Endothelial cell of umbilical vein (primary cell): ENCODE results near the gene SGTB. TPM values are rescaled to one million over a fixed set of nuclear protein-coding genes. Genes with fewer than 3 reads are reported as not detected.

ENCODE experiments used
- BruUV-seq: library from RNA; stranded (reverse); fragments of 400-500 nt; replicated peaks from 2 replicates; lab custom pipeline; 2021; lab: Mats Ljungman, UMichigan
- CTCF ChIA-PET: fragments of 300-600, 350-600 bp; sonication (Branson Sonifier 250); formaldehyde crosslinking; loops from one replicate; lab custom pipeline; 2021; ENCODE audit warnings: antibody characterized with exemption, inconsistent platforms; lab: Charles Lee
- POLR2A ChIA-PET: fragments of 300-600, 350-600 bp; sonication (Branson Sonifier 250); formaldehyde crosslinking; loops from one replicate; lab custom pipeline; 2021; ENCODE audit warnings: antibody characterized with exemption, inconsistent platforms; lab: Charles Lee
- DNase-seq: peaks from one replicate; pipeline ENCODE4 v3.0.0-alpha.2; 2011; ENCODE audit warnings: low read depth, low spot score
- FAIRE-seq: peaks from 2 replicates; lab custom pipeline; 2011; peaks lifted over from hg19 to GRCh38; lab: Jason Lieb, UNC
- H2AFZ ChIP-seq: 2 replicates; pipeline ENCODE4 v1.6.0; 2012; ENCODE audit warnings: low read depth, low read length, control low read depth, inconsistent platforms
- H3K27ac ChIP-seq: 2 replicates; pipeline ENCODE4 v1.5.1; 2011; ENCODE audit warnings: low read depth, mild to moderate bottlenecking, control low read depth, low read length, moderate library complexity; ENCODE audit not compliant: insufficient read depth
- H3K27me3 ChIP-seq, 2 experiments: 2 replicates each; pipeline versions ENCODE4 v1.6.0 to v1.6.1; 2011; ENCODE audit warnings: low read length in 2 of 2, mixed read lengths in 1 of 2; ENCODE audit not compliant: control insufficient read depth in 2 of 2, insufficient read depth in 2 of 2
- H3K36me3 ChIP-seq, 2 experiments: 2 replicates in 1 of 2; 3 replicates in 1 of 2; pipeline ENCODE4 v1.5.1; 2011; ENCODE audit warnings: low read length in 2 of 2, mild to moderate bottlenecking in 1 of 2, moderate library complexity in 1 of 2; ENCODE audit not compliant: control insufficient read depth in 2 of 2, insufficient read depth in 2 of 2; ENCODE audit errors: extremely low read depth in 1 of 2
- H3K4me1 ChIP-seq: 3 replicates; pipeline ENCODE4 v1.5.1; 2011; ENCODE audit warnings: mild to moderate bottlenecking, low read length; ENCODE audit not compliant: control insufficient read depth, insufficient read depth; ENCODE audit errors: extremely low read depth
- H3K4me2 ChIP-seq: 2 replicates; pipeline ENCODE4 v1.6.1; 2011; ENCODE audit warnings: low read length, control low read depth, mixed read lengths; ENCODE audit not compliant: insufficient read depth
- H3K4me3 ChIP-seq, 3 experiments: fragments of 200-600 bp in 1 of 3; sonication (generic), shearing (Covaris generic) in 1 of 3; replicated peaks in 1 of 3; 2 replicates each; pipeline ENCODE4 v1.5.1; 2011 to 2016; ENCODE audit warnings: control low read depth in 3 of 3, low read length in 3 of 3, mild to moderate bottlenecking in 2 of 3, inconsistent platforms in 1 of 3, low read depth in 1 of 3, moderate library complexity in 1 of 3; ENCODE audit not compliant: insufficient read depth in 1 of 3
- H3K79me2 ChIP-seq: 2 replicates; pipeline ENCODE4 v1.6.0; 2012; ENCODE audit warnings: low read length, inconsistent platforms; ENCODE audit not compliant: control insufficient read depth, insufficient read depth
- H3K9ac ChIP-seq: replicated peaks from 2 replicates; pipeline ENCODE3; 2011; ENCODE audit warnings: low read length, control low read depth; ENCODE audit not compliant: insufficient read depth; ENCODE audit errors: extremely low read depth
- H3K9me1 ChIP-seq: replicated peaks from 3 replicates; pipeline ENCODE4 v1.6.0; 2011; ENCODE audit warnings: mild to moderate bottlenecking, low read length; ENCODE audit not compliant: control insufficient read depth, insufficient read depth; ENCODE audit errors: extremely low read depth
- H3K9me3 ChIP-seq: replicated peaks from 2 replicates; pipeline ENCODE4 v1.5.1; 2012; ENCODE audit warnings: low read length, inconsistent platforms; ENCODE audit not compliant: control insufficient read depth, insufficient read depth
- H4K20me1 ChIP-seq: replicated peaks from 2 replicates; pipeline ENCODE3; 2011; ENCODE audit warnings: mild to moderate bottlenecking, low read length; ENCODE audit not compliant: control insufficient read depth, insufficient read depth; ENCODE audit errors: extremely low read depth
- EZH2 ChIP-seq: IDR thresholded peaks from 2 replicates; pipeline ENCODE4 v1.6.1; 2012; ENCODE audit warnings: borderline replicate concordance, low read depth, mild to moderate bottlenecking, moderate library complexity, low read length, inconsistent platforms; ENCODE audit not compliant: severe bottlenecking
- FOS ChIP-seq: IDR thresholded peaks from 2 replicates; pipeline ENCODE4 v1.6.1; 2011; ENCODE audit warnings: mild to moderate bottlenecking, low read length, moderate library complexity, borderline replicate concordance; ENCODE audit not compliant: insufficient read depth
- POLR2A ChIP-seq: IDR thresholded peaks from 2 replicates; pipeline ENCODE4 v1.6.1; 2012; ENCODE audit warnings: low read depth, mild to moderate bottlenecking, control low read depth, low read length
- POLR2AphosphoS5 ChIP-seq: IDR thresholded peaks from 2 replicates; pipeline ENCODE4 v1.6.1; 2012; ENCODE audit warnings: low read depth, mild to moderate bottlenecking, control low read depth, low read length, moderate library complexity; ENCODE audit not compliant: insufficient read depth
- dilution Hi-C: fragments of 300-500 bp; cut with MboI; formaldehyde crosslinking; loops from one replicate; pipeline ENCODE4 v1.15.0; 2019; ENCODE audit warnings: low sequenced_read_pairs; ENCODE audit not compliant: extremely low pct_ligation_motif_present
- intact Hi-C: fragments of 100-400 bp; cut with micrococcal nuclease; formaldehyde crosslinking; loops from one replicate; pipeline ENCODE4 v1.10.0; 2022
- polyA plus RNA-seq, 4 experiments: library from polyadenylated mRNA; depleted of rRNA in 3 of 4; stranded (reverse) in 3 of 4; unstranded in 1 of 4; fragments of >200 nt; gene quantifications; 2 replicates each; pipeline versions ENCODE4 v1.2.1 to v1.2.3, GENCODE V29; 2011 to 2012; ENCODE audit warnings: missing spikeins in 1 of 4
- total RNA-seq: library from RNA; stranded (reverse); gene quantifications from 2 replicates; pipeline ENCODE4 v1.2.3, GENCODE V29; 2021
- TF ChIP-seq, protein P1 (sequence below): IDR thresholded peaks from 2 replicates; pipeline ENCODE4 v1.6.1; 2011; ENCODE audit not compliant: insufficient read depth, insufficient read length
- TF ChIP-seq, protein P2 (sequence below), 2 donors: IDR thresholded peaks; 1 replicate in 1 of 2; 2 replicates in 1 of 2; pipeline ENCODE4 v1.5.1; 2011; ENCODE audit warnings: low read length in 2 of 2, mild to moderate bottlenecking in 2 of 2, moderate library complexity in 2 of 2, control low read depth in 1 of 2, inconsistent platforms in 1 of 2, low read depth in 1 of 2; ENCODE audit not compliant: insufficient read depth in 1 of 2; ENCODE audit errors: extremely low read depth in 1 of 2

The SGTB gene
- total and polyA plus RNA-seq, 2 donors (not counting 3 experiments of a cell fraction or from before 2014, with no cell fraction given): 3.1 to 14.1 TPM

DNA sequence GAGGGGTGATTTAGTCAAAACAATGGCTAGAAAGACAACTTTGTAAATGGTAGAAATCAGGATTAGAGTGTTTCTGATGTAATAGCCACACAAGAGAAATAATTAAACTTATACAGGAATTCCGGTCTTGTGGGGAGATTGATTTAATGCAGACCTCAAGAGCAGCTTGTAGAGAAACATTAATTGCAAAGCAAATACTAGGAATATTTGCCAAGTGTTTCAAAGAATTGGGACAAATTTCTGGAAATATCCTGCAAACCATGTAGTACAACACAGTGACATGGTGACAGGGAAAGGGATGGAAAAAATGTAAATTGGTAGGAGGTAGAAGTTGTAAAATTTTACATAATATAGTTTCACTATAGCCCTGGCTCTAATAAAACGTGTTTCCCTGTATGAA is 29.0 kb upstream of the SGTB start:
- Histone ChIP-seq H3K9me1 (no peaks in the 10 kb centered on the region), H3K4me2 (no peak overlapping the region), H3K4me1 (no peaks in the 10 kb centered on the region), H3K36me3 (no peaks in the 10 kb centered on the region), H2AFZ (no peak overlapping the region), H3K9ac (no peak overlapping the region), H3K9me3 (no peaks in the 10 kb centered on the region), H3K27me3 (no peaks in the 10 kb centered on the region), H3K27ac (no peak overlapping the region), H4K20me1 (no peaks in the 10 kb centered on the region), H3K79me2 (peaks cover 18% of the 10 kb centered on the region), H3K4me3 (no peak overlapping the region)
- ChIA-PET POLR2A (no interaction called here), CTCF (no interaction called here)
- FAIRE-seq (no peak), DNase-seq (no peak)
- dilution Hi-C loops: no loop called here
- BruUV-seq: no TSS peak
- TF ChIP-seq FOS: no peak
- TF ChIP-seq, protein P1, sequence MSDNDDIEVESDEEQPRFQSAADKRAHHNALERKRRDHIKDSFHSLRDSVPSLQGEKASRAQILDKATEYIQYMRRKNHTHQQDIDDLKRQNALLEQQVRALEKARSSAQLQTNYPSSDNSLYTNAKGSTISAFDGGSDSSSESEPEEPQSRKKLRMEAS: no peak
- no peak for TF ChIP-seq POLR2AphosphoS5
- TF ChIP-seq EZH2: no peak
- TF ChIP-seq, protein P2, sequence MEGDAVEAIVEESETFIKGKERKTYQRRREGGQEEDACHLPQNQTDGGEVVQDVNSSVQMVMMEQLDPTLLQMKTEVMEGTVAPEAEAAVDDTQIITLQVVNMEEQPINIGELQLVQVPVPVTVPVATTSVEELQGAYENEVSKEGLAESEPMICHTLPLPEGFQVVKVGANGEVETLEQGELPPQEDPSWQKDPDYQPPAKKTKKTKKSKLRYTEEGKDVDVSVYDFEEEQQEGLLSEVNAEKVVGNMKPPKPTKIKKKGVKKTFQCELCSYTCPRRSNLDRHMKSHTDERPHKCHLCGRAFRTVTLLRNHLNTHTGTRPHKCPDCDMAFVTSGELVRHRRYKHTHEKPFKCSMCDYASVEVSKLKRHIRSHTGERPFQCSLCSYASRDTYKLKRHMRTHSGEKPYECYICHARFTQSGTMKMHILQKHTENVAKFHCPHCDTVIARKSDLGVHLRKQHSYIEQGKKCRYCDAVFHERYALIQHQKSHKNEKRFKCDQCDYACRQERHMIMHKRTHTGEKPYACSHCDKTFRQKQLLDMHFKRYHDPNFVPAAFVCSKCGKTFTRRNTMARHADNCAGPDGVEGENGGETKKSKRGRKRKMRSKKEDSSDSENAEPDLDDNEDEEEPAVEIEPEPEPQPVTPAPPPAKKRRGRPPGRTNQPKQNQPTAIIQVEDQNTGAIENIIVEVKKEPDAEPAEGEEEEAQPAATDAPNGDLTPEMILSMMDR (IDR thresholded peaks at IDR 0.05; ENCODE audit: extremely low read depth in 1 of 2, insufficient read depth in 1 of 2, low read depth in 1 of 2, low read length in 2 of 2): no peak
- TF ChIP-seq POLR2A: no peak
- intact Hi-C loops: no loop called here
